MM.1S (cell line): Measurements from ENCODE around the gene FLNC.

ENCODE experiments used
- DNase-seq: peaks from one replicate; pipeline ENCODE4 v3.0.0-alpha.2; 2015
- H2AFZ ChIP-seq: fragments of 300-600 bp; sonication (generic); 2 replicates; pipeline ENCODE4 v1.6.0; 2016; ENCODE audit warnings: antibody characterized with exemption, low read length
- H3F3A ChIP-seq: fragments of 300-600 bp; sonication (generic); 2 replicates; pipeline ENCODE4 v1.6.1; 2016; ENCODE audit warnings: mild to moderate bottlenecking, antibody characterized with exemption, low read length, moderate library complexity, mixed read lengths; ENCODE audit not compliant: insufficient read depth
- H3K27ac ChIP-seq: fragments of 300-600 bp; sonication (generic); 2 replicates; pipeline ENCODE4 v1.5.1; 2016; ENCODE audit warnings: mild to moderate bottlenecking, low read length
- H3K27me3 ChIP-seq: fragments of 300-600 bp; sonication (generic); replicated peaks from 2 replicates; pipeline ENCODE4 v1.6.0; 2016; ENCODE audit warnings: low read length; ENCODE audit not compliant: insufficient read depth
- H3K36me3 ChIP-seq: fragments of 300-600 bp; sonication (generic); replicated peaks from 2 replicates; pipeline ENCODE4 v1.6.1; 2016; ENCODE audit warnings: mild to moderate bottlenecking, low read length, mixed read lengths; ENCODE audit not compliant: insufficient read depth
- H3K4me1 ChIP-seq: fragments of 300-600 bp; sonication (generic); 2 replicates; pipeline ENCODE4 v1.6.1; 2016; ENCODE audit warnings: low read length, mixed read lengths
- H3K4me2 ChIP-seq: fragments of 300-600 bp; sonication (generic); 2 replicates; pipeline ENCODE4 v1.6.0; 2016; ENCODE audit warnings: low read depth, low read length
- H3K4me3 ChIP-seq: fragments of 300-600 bp; sonication (generic); 2 replicates; pipeline ENCODE4 v1.5.1; 2016; ENCODE audit warnings: low read length, mixed read lengths
- H3K79me2 ChIP-seq: fragments of 300-600 bp; sonication (generic); 2 replicates; pipeline ENCODE4 v1.6.1; 2016; ENCODE audit warnings: mixed run types, low read length, mixed read lengths
- H3K9ac ChIP-seq: fragments of 300-600 bp; sonication (generic); 2 replicates; pipeline ENCODE4 v1.6.1; 2016; ENCODE audit warnings: low read length, mixed read lengths
- H3K9me2 ChIP-seq: fragments of 300-600 bp; sonication (generic); replicated peaks from 2 replicates; pipeline ENCODE4 v1.6.1; 2016; ENCODE audit warnings: mild to moderate bottlenecking, low read length, mixed read lengths; ENCODE audit not compliant: insufficient read depth
- H3K9me3 ChIP-seq: fragments of 300-600 bp; sonication (generic); replicated peaks from 2 replicates; pipeline ENCODE4 v1.6.1; 2016; ENCODE audit warnings: mild to moderate bottlenecking, low read length, mixed read lengths; ENCODE audit not compliant: insufficient read depth
- H4K20me1 ChIP-seq: fragments of 300-600 bp; sonication (generic); 2 replicates; pipeline ENCODE4 v1.6.1; 2016; ENCODE audit warnings: mild to moderate bottlenecking, low read length, moderate library complexity, mixed read lengths; ENCODE audit not compliant: insufficient read depth
- EZH2 ChIP-seq: fragments of 300-600 bp; sonication (generic); optimal IDR thresholded peaks from 2 replicates; pipeline ENCODE3; 2017; ENCODE audit warnings: low read depth, mild to moderate bottlenecking, antibody characterized with exemption, low read length, mixed read lengths
- EZH2phosphoT487 ChIP-seq: fragments of 300-600 bp; sonication (generic); IDR thresholded peaks from 2 replicates; pipeline ENCODE4 v1.6.1; 2018; ENCODE audit warnings: antibody characterized with exemption, low read length
- TF ChIP-seq, protein P1 (sequence below): fragments of 300-600 bp; sonication (generic); IDR thresholded peaks from 2 replicates; pipeline ENCODE4 v1.5.1; 2016; ENCODE audit warnings: antibody characterized with exemption, low read length, mixed read lengths

Gene FLNC

GRCh38 chr7:128833946-128834325 lies 3.7 kb downstream of the FLNC start:
- peaks cover 49% of the 10 kb centered on the region for H3K27me3 ChIP-seq
- H4K20me1 ChIP-seq: no peaks in the 10 kb centered on the region
- TF ChIP-seq EZH2phosphoT487 (no peak), EZH2 (no peak)
- TF ChIP-seq, protein P1, sequence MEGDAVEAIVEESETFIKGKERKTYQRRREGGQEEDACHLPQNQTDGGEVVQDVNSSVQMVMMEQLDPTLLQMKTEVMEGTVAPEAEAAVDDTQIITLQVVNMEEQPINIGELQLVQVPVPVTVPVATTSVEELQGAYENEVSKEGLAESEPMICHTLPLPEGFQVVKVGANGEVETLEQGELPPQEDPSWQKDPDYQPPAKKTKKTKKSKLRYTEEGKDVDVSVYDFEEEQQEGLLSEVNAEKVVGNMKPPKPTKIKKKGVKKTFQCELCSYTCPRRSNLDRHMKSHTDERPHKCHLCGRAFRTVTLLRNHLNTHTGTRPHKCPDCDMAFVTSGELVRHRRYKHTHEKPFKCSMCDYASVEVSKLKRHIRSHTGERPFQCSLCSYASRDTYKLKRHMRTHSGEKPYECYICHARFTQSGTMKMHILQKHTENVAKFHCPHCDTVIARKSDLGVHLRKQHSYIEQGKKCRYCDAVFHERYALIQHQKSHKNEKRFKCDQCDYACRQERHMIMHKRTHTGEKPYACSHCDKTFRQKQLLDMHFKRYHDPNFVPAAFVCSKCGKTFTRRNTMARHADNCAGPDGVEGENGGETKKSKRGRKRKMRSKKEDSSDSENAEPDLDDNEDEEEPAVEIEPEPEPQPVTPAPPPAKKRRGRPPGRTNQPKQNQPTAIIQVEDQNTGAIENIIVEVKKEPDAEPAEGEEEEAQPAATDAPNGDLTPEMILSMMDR: no peak
- DNase-seq: no peak
- no peaks in the 10 kb centered on the region for H3K79me2 ChIP-seq
- no peaks in the 10 kb centered on the region; the same call in 1 of the 2 replicates for H3K4me1 ChIP-seq
- no peak overlapping the region for H3K27ac ChIP-seq
- no peak overlapping the region for H2AFZ ChIP-seq
- H3K4me3 ChIP-seq: no peak overlapping the region
- H3K9ac ChIP-seq: no peak overlapping the region
- H3K9me3 ChIP-seq: no peaks in the 10 kb centered on the region
- no peak overlapping the region for H3K4me2 ChIP-seq
- no peaks in the 10 kb centered on the region for H3K9me2 ChIP-seq
- no peaks in the 10 kb centered on the region for H3F3A ChIP-seq
- H3K36me3 ChIP-seq: no peaks in the 10 kb centered on the region

GRCh38 chr7:128835231-128835751 lies 5.1 kb downstream of the FLNC start:
- no peak for DNase-seq
- H3K27ac ChIP-seq: no peak overlapping the region

DNA sequence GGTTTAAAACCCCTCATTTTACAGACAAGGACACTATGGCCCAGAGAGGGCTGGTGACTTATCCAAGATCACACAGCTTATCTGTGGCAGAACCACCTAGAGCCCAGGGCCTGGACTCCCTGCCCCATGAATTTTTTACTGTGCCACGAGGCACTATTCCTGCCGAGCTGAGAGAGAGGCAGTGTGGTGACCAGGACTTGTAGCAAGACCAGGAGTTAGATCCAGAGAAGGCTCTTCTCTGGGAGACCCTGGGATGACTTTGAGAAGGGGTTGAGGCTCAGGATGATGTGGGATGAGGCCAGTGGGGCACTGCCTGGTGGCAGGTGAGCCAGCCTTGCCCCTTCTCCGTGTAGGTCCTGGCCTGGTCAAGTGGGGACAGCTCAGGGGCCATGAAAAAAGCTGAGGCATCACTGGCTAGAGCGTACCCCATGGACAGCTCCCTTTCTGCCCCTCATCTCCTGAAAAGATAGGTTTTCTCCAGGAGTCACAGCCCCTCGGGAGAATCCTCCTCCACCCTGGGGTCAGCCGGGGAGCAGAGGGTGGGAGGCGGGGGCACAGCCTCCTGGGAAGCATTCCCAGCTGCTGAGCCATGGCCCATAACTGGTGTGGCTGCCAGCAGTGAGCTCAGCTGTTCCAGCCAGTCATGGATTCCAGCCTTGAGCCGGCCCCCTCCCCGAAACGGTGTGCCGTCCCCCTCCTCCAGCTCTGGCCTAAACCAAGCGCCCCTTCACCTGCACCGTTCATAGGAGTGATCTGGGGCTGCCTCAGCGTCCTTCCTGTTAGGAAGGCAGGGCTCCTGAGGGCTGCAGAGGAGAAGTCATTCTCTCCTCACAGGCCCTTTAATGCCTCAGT lies 5.8 kb downstream of the FLNC start:
- H3K9me2 ChIP-seq: no peaks in the 10 kb centered on the region
- H4K20me1 ChIP-seq: no peaks in the 10 kb centered on the region
- no peaks in the 10 kb centered on the region for H3K4me1 ChIP-seq
- no peak for DNase-seq
- H3K36me3 ChIP-seq: no peaks in the 10 kb centered on the region
- no peak for TF ChIP-seq EZH2
- TF ChIP-seq, protein P1: no peak
- TF ChIP-seq EZH2phosphoT487: no peak
- H3K4me3 ChIP-seq: no peak overlapping the region
- no peaks in the 10 kb centered on the region for H3K9me3 ChIP-seq
- no peaks in the 10 kb centered on the region for H3K79me2 ChIP-seq
- no peak overlapping the region for H3K4me2 ChIP-seq
- no peak overlapping the region for H3K27ac ChIP-seq
- peaks cover 34% of the 10 kb centered on the region for H3K27me3 ChIP-seq
- H3K9ac ChIP-seq: no peak overlapping the region
- H3F3A ChIP-seq: no peaks in the 10 kb centered on the region
- no peak overlapping the region for H2AFZ ChIP-seq

More at GRCh38 chr7:128835231-128835751, 5.1 kb downstream of the FLNC start:
- Histone ChIP-seq H3K79me2 (no peaks in the 10 kb centered on the region), H3K36me3 (no peaks in the 10 kb centered on the region), H4K20me1 (no peaks in the 10 kb centered on the region), H3K9me2 (no peaks in the 10 kb centered on the region), H3K4me3 (no peak overlapping the region), H3K4me2 (no peak overlapping the region), H2AFZ (no peak overlapping the region), H3K9ac (no peak overlapping the region), H3K9me3 (no peaks in the 10 kb centered on the region), H3K4me1 (no peaks in the 10 kb centered on the region; the same call in 1 of the 2 replicates), H3K27me3 (peaks cover 40% of the 10 kb centered on the region), H3F3A (no peaks in the 10 kb centered on the region)
- TF ChIP-seq, protein P1: no peak
- TF ChIP-seq EZH2phosphoT487: no peak
- TF ChIP-seq EZH2: no peak
